Mesothelial cell of epicardium (in vitro differentiated cells): ENCODE data around the gene TTN. TPM values are rescaled to one million over a fixed set of nuclear protein-coding genes. Genes with fewer than 3 reads are reported as not detected.

Experiments used
- DNase-seq, 2 experiments: peaks; one replicate each; pipeline ENCODE4 v3.0.0; 2021; ENCODE audit warnings: low spot score in 2 of 2; ENCODE audit not compliant: unreplicated experiment in 2 of 2
- H3K27ac Mint-ChIP-seq: 2 replicates; pipeline ENCODE4 v1.8.0; 2021; ENCODE audit warnings: mixed read lengths
- H3K27me3 Mint-ChIP-seq: 2 replicates; pipeline ENCODE4 v1.8.0; 2021; ENCODE audit warnings: low read depth, mixed read lengths
- H3K36me3 Mint-ChIP-seq: 2 replicates; pipeline ENCODE4 v1.8.0; 2021; ENCODE audit warnings: mixed read lengths
- H3K4me1 Mint-ChIP-seq: 2 replicates; pipeline ENCODE4 v1.8.0; 2021; ENCODE audit warnings: mixed read lengths
- H3K4me3 Mint-ChIP-seq: 2 replicates; pipeline ENCODE4 v1.8.0; 2021; ENCODE audit warnings: mild to moderate bottlenecking, moderate library complexity, mixed read lengths
- H3K9me3 Mint-ChIP-seq: 2 replicates; pipeline ENCODE4 v1.8.0; 2021; ENCODE audit warnings: mixed read lengths
- total RNA-seq: library from RNA; stranded (reverse); gene quantifications from 3 replicates; pipeline ENCODE4 v1.2.1, GENCODE V29; 2021
- TF ChIP-seq, protein P1 (sequence below): fragments of 200-600 bp; sonication (generic); IDR thresholded peaks from one replicate; pipeline ENCODE4 v1.5.0; 2021; ENCODE audit warnings: antibody characterized with exemption; ENCODE audit not compliant: unreplicated experiment

TTN gene
- total RNA-seq, 1 donor from 2014 or later = 1.2 TPM

DNA sequence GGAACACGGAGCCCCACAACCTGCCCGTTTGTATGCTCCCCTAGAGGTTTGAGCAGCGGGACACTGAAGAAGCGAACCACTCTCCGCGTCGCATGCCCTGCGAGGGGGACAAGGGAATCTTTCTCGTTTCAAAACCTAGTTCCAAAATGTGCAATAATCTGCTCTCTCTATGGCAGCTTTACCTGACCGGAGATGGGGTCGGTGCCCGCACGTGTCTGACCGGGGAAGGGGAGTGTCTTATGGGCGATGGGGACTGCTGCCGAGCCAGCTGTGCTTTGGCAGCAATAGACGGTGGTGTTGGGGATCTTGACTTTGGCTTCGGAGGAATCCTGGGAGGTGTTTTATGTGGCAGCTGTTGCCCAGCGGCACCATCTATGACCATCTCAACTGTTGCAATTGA is 7.9 kb downstream of the TTN start:
- Mint-ChIP-seq H3K27me3 (peaks cover 15% of the 10 kb centered on the region), H3K4me3 (no peak overlapping the region), H3K9me3 (peaks cover 4% of the 10 kb centered on the region), H3K27ac (no peak overlapping the region), H3K4me1 (no peaks in the 10 kb centered on the region), H3K36me3 (peaks cover 1% of the 10 kb centered on the region)
- TF ChIP-seq, protein P1, sequence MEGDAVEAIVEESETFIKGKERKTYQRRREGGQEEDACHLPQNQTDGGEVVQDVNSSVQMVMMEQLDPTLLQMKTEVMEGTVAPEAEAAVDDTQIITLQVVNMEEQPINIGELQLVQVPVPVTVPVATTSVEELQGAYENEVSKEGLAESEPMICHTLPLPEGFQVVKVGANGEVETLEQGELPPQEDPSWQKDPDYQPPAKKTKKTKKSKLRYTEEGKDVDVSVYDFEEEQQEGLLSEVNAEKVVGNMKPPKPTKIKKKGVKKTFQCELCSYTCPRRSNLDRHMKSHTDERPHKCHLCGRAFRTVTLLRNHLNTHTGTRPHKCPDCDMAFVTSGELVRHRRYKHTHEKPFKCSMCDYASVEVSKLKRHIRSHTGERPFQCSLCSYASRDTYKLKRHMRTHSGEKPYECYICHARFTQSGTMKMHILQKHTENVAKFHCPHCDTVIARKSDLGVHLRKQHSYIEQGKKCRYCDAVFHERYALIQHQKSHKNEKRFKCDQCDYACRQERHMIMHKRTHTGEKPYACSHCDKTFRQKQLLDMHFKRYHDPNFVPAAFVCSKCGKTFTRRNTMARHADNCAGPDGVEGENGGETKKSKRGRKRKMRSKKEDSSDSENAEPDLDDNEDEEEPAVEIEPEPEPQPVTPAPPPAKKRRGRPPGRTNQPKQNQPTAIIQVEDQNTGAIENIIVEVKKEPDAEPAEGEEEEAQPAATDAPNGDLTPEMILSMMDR = no peak
- DNase-seq = no peak

DNA sequence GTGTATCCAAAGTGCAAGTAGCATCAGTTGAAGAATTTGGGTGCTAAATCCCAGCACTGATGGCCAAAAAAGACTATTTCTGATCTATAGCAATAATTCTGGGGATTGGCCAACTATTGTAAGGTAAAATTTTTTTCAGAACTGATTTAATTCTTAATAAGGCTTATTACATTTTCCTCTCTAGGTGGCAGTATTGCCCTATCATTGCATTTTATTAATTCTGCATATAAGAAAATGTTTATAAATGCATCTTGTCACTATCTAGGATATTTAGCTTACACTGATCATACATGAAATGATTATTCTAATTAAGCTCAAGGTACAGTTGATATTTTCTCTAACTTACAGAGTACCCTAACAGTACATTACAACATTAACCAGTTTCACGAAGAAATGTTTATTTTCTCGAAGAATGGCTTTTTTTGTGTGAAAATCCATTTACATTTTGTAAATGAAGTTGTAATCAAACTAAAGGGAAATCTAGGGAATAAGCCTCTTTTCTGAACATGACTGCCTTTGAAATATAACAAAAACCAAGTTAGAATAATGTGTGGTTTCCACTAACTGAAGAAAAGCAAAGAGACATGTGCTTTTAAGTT is 11.0 kb downstream of the TTN start:
- Mint-ChIP-seq H3K4me1 (no peaks in the 10 kb centered on the region), H3K4me3 (no peak overlapping the region), H3K27me3 (peaks cover 24% of the 10 kb centered on the region), H3K36me3 (peaks cover 1% of the 10 kb centered on the region), H3K9me3 (peaks cover 4% of the 10 kb centered on the region), H3K27ac (no peak overlapping the region)
- no peak for DNase-seq
- TF ChIP-seq, protein P1 = peak; percentile 67

DNA sequence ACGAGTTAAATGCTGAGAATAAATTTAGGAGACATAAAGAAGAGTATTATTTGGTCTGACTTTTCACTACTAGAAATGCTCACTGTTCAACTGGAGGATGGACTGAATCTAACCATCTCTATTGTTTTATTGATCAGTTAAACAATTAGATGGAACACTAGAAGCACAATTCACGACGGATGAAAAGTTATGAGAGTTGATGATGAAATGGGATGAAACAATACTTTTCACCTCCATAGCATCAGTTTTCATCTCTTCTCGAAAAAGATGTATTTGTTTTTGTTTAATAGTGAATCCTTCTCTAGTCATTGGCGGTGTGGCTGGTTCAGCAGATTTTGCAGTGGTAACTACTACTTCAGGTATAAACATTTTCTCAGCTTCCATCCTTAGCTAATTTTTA is 19.3 kb downstream of the TTN start:
- no peaks in the 10 kb centered on the region for H3K36me3 Mint-ChIP-seq
- no peak for DNase-seq
- H3K9me3 Mint-ChIP-seq = no peaks in the 10 kb centered on the region
- H3K4me1 Mint-ChIP-seq = no peaks in the 10 kb centered on the region
- TF ChIP-seq, protein P1 = no peak
- no peak overlapping the region for H3K27ac Mint-ChIP-seq
- H3K4me3 Mint-ChIP-seq = no peak overlapping the region
- H3K27me3 Mint-ChIP-seq = peaks cover 7% of the 10 kb centered on the region

DNA sequence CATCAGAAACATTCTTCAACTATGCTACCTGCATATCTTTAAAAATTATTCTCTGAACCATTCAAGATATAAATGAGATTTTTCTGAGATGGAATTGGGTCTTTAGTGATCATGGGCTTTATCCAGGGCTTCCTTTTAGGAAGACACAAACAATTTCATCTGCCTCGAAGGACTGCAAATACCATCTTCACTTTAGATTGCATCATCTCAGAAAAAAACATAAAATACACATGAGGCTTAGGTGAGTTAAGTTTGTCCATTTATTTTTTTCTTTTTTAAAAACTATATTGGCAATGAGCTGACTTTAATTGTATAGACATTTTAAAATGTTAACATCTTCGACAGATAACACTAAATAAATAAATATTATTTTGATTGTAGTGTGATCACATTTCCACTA is 20.1 kb downstream of the TTN start:
- Mint-ChIP-seq H3K27ac (no peak overlapping the region), H3K4me1 (no peaks in the 10 kb centered on the region), H3K4me3 (no peak overlapping the region), H3K36me3 (no peaks in the 10 kb centered on the region), H3K9me3 (no peaks in the 10 kb centered on the region), H3K27me3 (peaks cover 5% of the 10 kb centered on the region)
- TF ChIP-seq, protein P1 = no peak
- no peak for DNase-seq

DNA sequence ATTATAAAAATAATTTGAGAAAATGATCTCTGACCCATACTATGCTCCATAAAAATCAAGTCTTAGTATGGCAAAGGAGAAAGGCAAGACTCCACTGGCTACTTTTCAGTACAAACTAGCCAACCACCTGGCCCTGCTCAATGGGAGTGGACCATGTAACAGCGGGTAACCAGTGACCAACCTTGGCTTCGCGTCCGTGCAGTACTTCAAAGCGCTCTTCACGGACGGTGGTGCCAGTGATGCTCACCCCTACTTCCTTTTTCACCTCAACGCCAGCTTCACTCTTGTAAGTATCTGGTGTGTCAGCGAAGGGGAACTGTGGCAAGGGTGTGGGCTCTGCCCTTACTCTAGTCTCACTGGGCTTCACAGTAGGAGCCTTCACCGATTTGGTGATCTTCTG is 23.3 kb downstream of the TTN start:
- Mint-ChIP-seq H3K36me3 (no peaks in the 10 kb centered on the region), H3K27ac (no peak overlapping the region), H3K4me3 (no peak overlapping the region), H3K27me3 (no peaks in the 10 kb centered on the region), H3K9me3 (no peaks in the 10 kb centered on the region), H3K4me1 (no peaks in the 10 kb centered on the region)
- DNase-seq = no peak
- TF ChIP-seq, protein P1 = no peak

DNA sequence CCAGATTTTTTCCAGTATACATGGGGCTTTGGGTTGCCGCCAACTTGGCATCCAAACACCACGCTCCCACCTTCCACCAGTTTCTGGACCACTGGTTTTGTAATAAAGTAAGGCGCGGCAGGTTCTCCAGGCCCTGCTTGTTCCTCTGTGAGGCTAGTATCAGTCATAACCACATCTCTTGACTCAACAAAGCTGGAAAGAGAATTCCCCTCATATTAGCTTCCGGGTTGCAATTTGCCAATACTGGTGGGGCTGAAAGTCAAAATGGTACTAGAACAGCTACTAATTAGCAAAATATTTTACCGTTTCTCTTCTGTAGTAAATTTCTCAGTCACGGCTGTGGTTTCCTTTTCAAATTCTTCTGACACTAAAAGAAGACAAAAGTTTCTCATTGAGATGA is 25.0 kb downstream of the TTN start:
- DNase-seq = no peak
- Mint-ChIP-seq H3K27ac (no peak overlapping the region), H3K27me3 (no peaks in the 10 kb centered on the region), H3K9me3 (no peaks in the 10 kb centered on the region), H3K4me1 (no peaks in the 10 kb centered on the region), H3K4me3 (no peak overlapping the region), H3K36me3 (no peaks in the 10 kb centered on the region)
- TF ChIP-seq, protein P1 = no peak
